ENCODE measurements around the gene RASAL1. TPM values are rescaled to one million over a fixed set of nuclear protein-coding genes. Genes with fewer than 3 reads are reported as not detected.

Gene RASAL1
- polyA plus RNA-seq, 1 donor (not counting 4 experiments of a cell fraction or from before 2014, with no cell fraction given): 0.05 TPM

- no peaks in the 10 kb centered on the region for H3K9me1 ChIP-seq (ENCODE audit: control insufficient read depth, extremely low read depth, insufficient read depth, low read length)
- H3K79me2 ChIP-seq (ENCODE audit: control insufficient read depth, insufficient read depth, low read length): no peaks in the 10 kb centered on the region
- FAIRE-seq (no peak), DNase-seq (ENCODE audit: low read depth, low spot score) (no peak)
- H3K27ac ChIP-seq (ENCODE audit: control insufficient read depth, insufficient read depth, low read length): no peak overlapping the region
- dilution Hi-C loops (cut with MboI; ENCODE audit: extremely low pct_ligation_motif_present, low sequenced_read_pairs): loop anchor here (25.0 kb wide), 1 partner anchor 93 kb away; no protein-coding TSS in a partner anchor
- H2AFZ ChIP-seq (ENCODE audit: control insufficient read depth, low read length): no peak overlapping the region
- no peaks in the 10 kb centered on the region for H3K9me3 ChIP-seq (ENCODE audit: control insufficient read depth, low read depth, low read length)
- no peaks in the 10 kb centered on the region for H3K36me3 ChIP-seq (ENCODE audit: control insufficient read depth in 2 of 2, extremely low read depth in 1 of 2, insufficient read depth in 2 of 2, low read length in 2 of 2)
- H3K4me3 ChIP-seq (ENCODE audit: control insufficient read depth in 2 of 3, extremely low read depth in 1 of 3, insufficient read depth in 2 of 3, low read depth in 1 of 3, low read length in 3 of 3): no peak overlapping the region
- no peaks in the 10 kb centered on the region for H4K20me1 ChIP-seq (ENCODE audit: control insufficient read depth, extremely low read depth, insufficient read depth, low read length)
- H3K9ac ChIP-seq (ENCODE audit: control insufficient read depth, extremely low read depth, insufficient read depth, low read length): no peak overlapping the region
- TF ChIP-seq EZH2 (IDR thresholded peaks at IDR 0.05; ENCODE audit: low read length): no peak
- TF ChIP-seq, protein P1, sequence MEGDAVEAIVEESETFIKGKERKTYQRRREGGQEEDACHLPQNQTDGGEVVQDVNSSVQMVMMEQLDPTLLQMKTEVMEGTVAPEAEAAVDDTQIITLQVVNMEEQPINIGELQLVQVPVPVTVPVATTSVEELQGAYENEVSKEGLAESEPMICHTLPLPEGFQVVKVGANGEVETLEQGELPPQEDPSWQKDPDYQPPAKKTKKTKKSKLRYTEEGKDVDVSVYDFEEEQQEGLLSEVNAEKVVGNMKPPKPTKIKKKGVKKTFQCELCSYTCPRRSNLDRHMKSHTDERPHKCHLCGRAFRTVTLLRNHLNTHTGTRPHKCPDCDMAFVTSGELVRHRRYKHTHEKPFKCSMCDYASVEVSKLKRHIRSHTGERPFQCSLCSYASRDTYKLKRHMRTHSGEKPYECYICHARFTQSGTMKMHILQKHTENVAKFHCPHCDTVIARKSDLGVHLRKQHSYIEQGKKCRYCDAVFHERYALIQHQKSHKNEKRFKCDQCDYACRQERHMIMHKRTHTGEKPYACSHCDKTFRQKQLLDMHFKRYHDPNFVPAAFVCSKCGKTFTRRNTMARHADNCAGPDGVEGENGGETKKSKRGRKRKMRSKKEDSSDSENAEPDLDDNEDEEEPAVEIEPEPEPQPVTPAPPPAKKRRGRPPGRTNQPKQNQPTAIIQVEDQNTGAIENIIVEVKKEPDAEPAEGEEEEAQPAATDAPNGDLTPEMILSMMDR (optimal IDR thresholded peaks at IDR 0.05 in 1 of 3, IDR thresholded peaks at IDR 0.05 in 1 of 3, conservative IDR thresholded peaks at IDR 0.05 in 1 of 3; ENCODE audit: extremely low read depth in 1 of 3, insufficient read depth in 2 of 3, low read length in 3 of 3): no peak
- H3K27me3 ChIP-seq (ENCODE audit: control insufficient read depth, extremely low read depth, insufficient read depth, low read length): peaks cover 18% of the 10 kb centered on the region
- H3K4me2 ChIP-seq (ENCODE audit: control insufficient read depth, extremely low read depth, insufficient read depth, low read depth, low read length): no peak overlapping the region
- H3K4me1 ChIP-seq (ENCODE audit: control insufficient read depth, extremely low read depth, insufficient read depth, low read length): no peaks in the 10 kb centered on the region
These were observed 65.8 kb downstream of the RASAL1 start for GRCh38 chr12:113069751-113070116.

GRCh38 chr12:113069149-113069548 lies 66.4 kb downstream of the RASAL1 start:
- H3K36me3 ChIP-seq (ENCODE audit: control insufficient read depth in 2 of 2, extremely low read depth in 1 of 2, insufficient read depth in 2 of 2, low read length in 2 of 2): no peaks in the 10 kb centered on the region
- H3K27me3 ChIP-seq (ENCODE audit: control insufficient read depth, extremely low read depth, insufficient read depth, low read length): peaks cover 19% of the 10 kb centered on the region
- no peak overlapping the region for H3K4me2 ChIP-seq (ENCODE audit: control insufficient read depth, extremely low read depth, insufficient read depth, low read depth, low read length)
- FAIRE-seq (no peak), DNase-seq (ENCODE audit: low read depth, low spot score) (no peak)
- no peaks in the 10 kb centered on the region for H3K79me2 ChIP-seq (ENCODE audit: control insufficient read depth, insufficient read depth, low read length)
- H3K4me1 ChIP-seq (ENCODE audit: control insufficient read depth, extremely low read depth, insufficient read depth, low read length): no peaks in the 10 kb centered on the region
- H3K4me3 ChIP-seq (ENCODE audit: control insufficient read depth in 2 of 3, extremely low read depth in 1 of 3, insufficient read depth in 2 of 3, low read depth in 1 of 3, low read length in 3 of 3): no peak overlapping the region
- TF ChIP-seq EZH2 (IDR thresholded peaks at IDR 0.05; ENCODE audit: low read length): no peak
- TF ChIP-seq, protein P1 (optimal IDR thresholded peaks at IDR 0.05 in 1 of 3, IDR thresholded peaks at IDR 0.05 in 1 of 3, conservative IDR thresholded peaks at IDR 0.05 in 1 of 3; ENCODE audit: extremely low read depth in 1 of 3, insufficient read depth in 2 of 3, low read length in 3 of 3): no peak
- H2AFZ ChIP-seq (ENCODE audit: control insufficient read depth, low read length): no peak overlapping the region
- dilution Hi-C loops (cut with MboI; ENCODE audit: extremely low pct_ligation_motif_present, low sequenced_read_pairs): loop anchor here (25.0 kb wide), 1 partner anchor 93 kb away; no protein-coding TSS in a partner anchor
- H3K9me1 ChIP-seq (ENCODE audit: control insufficient read depth, extremely low read depth, insufficient read depth, low read length): no peaks in the 10 kb centered on the region
- H3K9ac ChIP-seq (ENCODE audit: control insufficient read depth, extremely low read depth, insufficient read depth, low read length): no peak overlapping the region
- H3K27ac ChIP-seq (ENCODE audit: control insufficient read depth, insufficient read depth, low read length): no peak overlapping the region
- H3K9me3 ChIP-seq (ENCODE audit: control insufficient read depth, low read depth, low read length): no peaks in the 10 kb centered on the region
- H4K20me1 ChIP-seq (ENCODE audit: control insufficient read depth, extremely low read depth, insufficient read depth, low read length): no peaks in the 10 kb centered on the region

All from keratinocyte (primary cell).